SK-N-SH (cell line): ENCODE data around the gene INS. TPM values are rescaled to one million over a fixed set of nuclear protein-coding genes. Genes with fewer than 3 reads are reported as not detected.
A peak's percentile ranks its signal among the peaks of the same experiment; 100 is the strongest.

Experiments
- CTCF ChIA-PET: fragments of 300-600, 350-600 bp; formaldehyde crosslinking; extraction: SDS; loops from one replicate; lab custom pipeline; 2021; lab: Yijun Ruan, JAX
- POLR2A ChIA-PET: fragments of 350-600 bp; sonication (Branson Sonifier 250); formaldehyde crosslinking; extraction: SDS; loops from one replicate; lab custom pipeline; 2020; ENCODE audit warnings: antibody characterized with exemption, inconsistent platforms; lab: Yijun Ruan, JAX
- DNase-seq: peaks from one replicate; pipeline ENCODE4 v3.0.0; 2012
- H2AFZ ChIP-seq: fragments of 200-600 bp; sonication (generic); 2 replicates; pipeline ENCODE4 v1.8.1; 2016; ENCODE audit warnings: antibody characterized with exemption, mild to moderate bottlenecking, low read depth
- H3F3A ChIP-seq: fragments of 200-600 bp; sonication (generic); replicated peaks from 2 replicates; pipeline ENCODE3; 2016; ENCODE audit warnings: antibody characterized with exemption, mild to moderate bottlenecking; ENCODE audit not compliant: insufficient read depth
- H3K27ac ChIP-seq, 2 experiments: fragments of 200-500 bp in 1 of 2; fragments of 200-600 bp in 1 of 2; sonication (Bioruptor generic) in 1 of 2; sonication (generic), shearing (Covaris generic) in 1 of 2; 2 replicates each; pipeline versions ENCODE4 v1.5.1 to v1.6.1; 2014 to 2016; ENCODE audit warnings: low read depth in 2 of 2, inconsistent platforms in 1 of 2, low read length in 1 of 2, mild to moderate bottlenecking in 1 of 2, mixed read lengths in 1 of 2
- H3K27me3 ChIP-seq: fragments of 200-600 bp; sonication (generic), shearing (Covaris generic); 2 replicates; pipeline ENCODE4 v1.6.1; 2016; ENCODE audit warnings: mixed run types; ENCODE audit not compliant: insufficient read depth
- H3K36me3 ChIP-seq, 2 experiments: fragments of 200-500 bp in 1 of 2; fragments of 200-600 bp in 1 of 2; sonication (Bioruptor generic) in 1 of 2; sonication (generic) in 1 of 2; replicated peaks in 1 of 2; 2 replicates each; pipeline versions ENCODE3 to v1.5.1; 2014 to 2016; ENCODE audit warnings: low read length in 1 of 2, mild to moderate bottlenecking in 1 of 2; ENCODE audit not compliant: insufficient read depth in 2 of 2, control insufficient read depth in 1 of 2
- H3K4me1 ChIP-seq, 2 experiments: fragments of 200-500 bp in 1 of 2; fragments of 200-600 bp in 1 of 2; sonication (Bioruptor generic) in 1 of 2; sonication (generic), shearing (Covaris generic) in 1 of 2; 2 replicates each; pipeline versions ENCODE4 v1.5.1 to v1.6.1; 2014 to 2016; ENCODE audit warnings: low read depth in 1 of 2, low read length in 1 of 2, mixed run types in 1 of 2; ENCODE audit not compliant: insufficient read depth in 2 of 2, control insufficient read depth in 1 of 2
- H3K4me2 ChIP-seq: fragments of 200-600 bp; sonication (generic), shearing (Covaris generic); 2 replicates; pipeline ENCODE4 v1.6.1; 2017; ENCODE audit warnings: mixed run types
- H3K4me3 ChIP-seq, 2 experiments: fragments of 200-500 bp in 1 of 2; fragments of 200-600 bp in 1 of 2; sonication (Bioruptor generic) in 1 of 2; sonication (generic), shearing (Covaris generic) in 1 of 2; 2 replicates each; pipeline versions ENCODE4 v1.5.1 to v1.8.1; 2014 to 2016; ENCODE audit warnings: low read depth in 2 of 2, inconsistent platforms in 1 of 2, low read length in 1 of 2, mild to moderate bottlenecking in 1 of 2, mixed read lengths in 1 of 2, moderate library complexity in 1 of 2
- H3K79me2 ChIP-seq: fragments of 200-600 bp; sonication (generic); 2 replicates; pipeline ENCODE4 v1.8.1; 2017; ENCODE audit warnings: mild to moderate bottlenecking; ENCODE audit not compliant: insufficient read depth
- H3K9ac ChIP-seq: fragments of 200-600 bp; sonication (generic); 2 replicates; pipeline ENCODE4 v1.6.1; 2017; ENCODE audit warnings: mixed run types
- H3K9me2 ChIP-seq: fragments of 200-600 bp; sonication (generic); 2 replicates; pipeline ENCODE4 v1.6.1; 2017; ENCODE audit warnings: mixed run types
- H3K9me3 ChIP-seq: fragments of 200-600 bp; sonication (generic); 2 replicates; pipeline ENCODE4 v1.6.1; 2017; ENCODE audit warnings: mixed run types, mild to moderate bottlenecking, moderate library complexity
- H4K20me1 ChIP-seq: fragments of 200-600 bp; sonication (generic); 2 replicates; pipeline ENCODE4 v1.6.1; 2017; ENCODE audit warnings: mild to moderate bottlenecking, mixed run types; ENCODE audit not compliant: insufficient read depth
- FOSL2 ChIP-seq: IDR thresholded peaks from 2 replicates; pipeline ENCODE4 v1.4.0; 2012; ENCODE audit warnings: low read depth, mild to moderate bottlenecking, moderate library complexity, borderline replicate concordance
- GABPA ChIP-seq: IDR thresholded peaks from 2 replicates; pipeline ENCODE4 v1.4.0; 2012; ENCODE audit warnings: low read depth, mild to moderate bottlenecking
- IRF3 ChIP-seq: fragments of 150-350 bp; IDR thresholded peaks from 2 replicates; pipeline ENCODE4 v1.6.1; 2016; ENCODE audit warnings: mild to moderate bottlenecking, low read depth, low read length
- MEF2A ChIP-seq: IDR thresholded peaks from 2 replicates; pipeline ENCODE4 v1.4.0; 2012; ENCODE audit warnings: low read depth, borderline replicate concordance
- MXI1 ChIP-seq: IDR thresholded peaks from 2 replicates; pipeline ENCODE4 v1.6.1; 2012; ENCODE audit warnings: mild to moderate bottlenecking, low read depth, low read length, improper control_type of control experiment
- NRF1 ChIP-seq: IDR thresholded peaks from 2 replicates; pipeline ENCODE4 v1.6.1; 2012; ENCODE audit warnings: low read depth, mild to moderate bottlenecking, low read length
- REST ChIP-seq: IDR thresholded peaks from 2 replicates; pipeline ENCODE4 v1.6.1; 2012; ENCODE audit warnings: mild to moderate bottlenecking, low read depth, low read length, moderate library complexity
- SIN3A ChIP-seq: IDR thresholded peaks from 2 replicates; pipeline ENCODE4 v1.6.1; 2012; ENCODE audit warnings: low read depth, mild to moderate bottlenecking, low read length, moderate library complexity, borderline replicate concordance
- YY1 ChIP-seq: IDR thresholded peaks from 2 replicates; pipeline ENCODE4 v1.4.0; 2012; ENCODE audit warnings: low read depth, mild to moderate bottlenecking
- WGBS: methylation state at CpG from one replicate; pipeline ENCODE4 v1.1.6; 2017; ENCODE audit warnings: low lambda C conversion rate; 5-methylcytosine and 5-hydroxymethylcytosine counted together
- polyA plus RNA-seq, 3 experiments: library from polyadenylated mRNA; depleted of rRNA; stranded (reverse); fragments of >200 nt; gene quantifications; 2 replicates each; pipeline ENCODE4 v1.2.3, GENCODE V29; 2012
- TF ChIP-seq, protein P1 (sequence below): IDR thresholded peaks from 2 replicates; pipeline ENCODE4 v1.4.0; 2012; ENCODE audit warnings: low read depth, borderline replicate concordance

Gene INS
- polyA plus RNA-seq, 1 of the 3 experiments (the other 2 are of a cell fraction) = not detected

GRCh38 chr11:2143477-2143798 lies 17.6 kb downstream of the INS start:
- POLR2A ChIA-PET = interaction anchor here (1.0 to 1.1 kb wide), 2 partner anchors 16 to 107 kb away, joined by 3 read pairs; no protein-coding TSS in a partner anchor
- Histone ChIP-seq H3K9me3 (no peaks in the 10 kb centered on the region), H3K9ac (no peak overlapping the region), H3K4me3 (peak overlapping the region in 1 of 2 experiments; percentile 19; a peak in 1 of 4 replicates), H3K27me3 (peaks cover 77% of the 10 kb centered on the region), H3K4me2 (no peak overlapping the region), H3F3A (peaks cover 8% of the 10 kb centered on the region), H3K27ac (no peak overlapping the region; a peak in 1 of 4 replicates), H2AFZ (no peak overlapping the region), H3K9me2 (no peaks in the 10 kb centered on the region), H4K20me1 (no peaks in the 10 kb centered on the region), H3K79me2 (no peaks in the 10 kb centered on the region), H3K4me1 (no peaks in the 10 kb centered on the region; a peak in 1 of 4 replicates), H3K36me3 (no peaks in the 10 kb centered on the region)
- WGBS = 4% methylated on average over 12 of the region's 12 CpGs
- DNase-seq = no peak
- TF ChIP-seq NRF1 (no peak), SIN3A (no peak), GABPA (no peak)
- CTCF ChIA-PET = interaction anchor here (0.8 to 25.3 kb wide), 9 partner anchors 8 to 491 kb away, joined by 3 to 1098 read pairs (median 14); partner anchors contain the start of genes SYT8 and TNNI2

GRCh38 chr11:2142762-2143202 lies 18.2 kb downstream of the INS start:
- POLR2A ChIA-PET = interaction anchor here (1.1 to 1.2 kb wide), 2 partner anchors 8 to 106 kb away, joined by 3 read pairs; no protein-coding TSS in a partner anchor
- Histone ChIP-seq H3K27ac (no peak overlapping the region; a peak in 1 of 4 replicates), H3K79me2 (no peaks in the 10 kb centered on the region), H3K4me2 (no peak overlapping the region), H3K9me3 (no peaks in the 10 kb centered on the region), H2AFZ (no peak overlapping the region), H4K20me1 (no peaks in the 10 kb centered on the region), H3K9ac (no peak overlapping the region)
- CTCF ChIA-PET = interaction anchor here (0.6 to 25.3 kb wide), 7 partner anchors 8 to 1050 kb away, joined by 3 to 1098 read pairs (median 15); partner anchors contain the start of genes SYT8 and TNNI2
- TF ChIP-seq SIN3A (no peak), MEF2A (no peak), MXI1 (no peak), IRF3 (no peak), YY1 (no peak), FOSL2 (no peak), REST (no peak)
- TF ChIP-seq, protein P1, sequence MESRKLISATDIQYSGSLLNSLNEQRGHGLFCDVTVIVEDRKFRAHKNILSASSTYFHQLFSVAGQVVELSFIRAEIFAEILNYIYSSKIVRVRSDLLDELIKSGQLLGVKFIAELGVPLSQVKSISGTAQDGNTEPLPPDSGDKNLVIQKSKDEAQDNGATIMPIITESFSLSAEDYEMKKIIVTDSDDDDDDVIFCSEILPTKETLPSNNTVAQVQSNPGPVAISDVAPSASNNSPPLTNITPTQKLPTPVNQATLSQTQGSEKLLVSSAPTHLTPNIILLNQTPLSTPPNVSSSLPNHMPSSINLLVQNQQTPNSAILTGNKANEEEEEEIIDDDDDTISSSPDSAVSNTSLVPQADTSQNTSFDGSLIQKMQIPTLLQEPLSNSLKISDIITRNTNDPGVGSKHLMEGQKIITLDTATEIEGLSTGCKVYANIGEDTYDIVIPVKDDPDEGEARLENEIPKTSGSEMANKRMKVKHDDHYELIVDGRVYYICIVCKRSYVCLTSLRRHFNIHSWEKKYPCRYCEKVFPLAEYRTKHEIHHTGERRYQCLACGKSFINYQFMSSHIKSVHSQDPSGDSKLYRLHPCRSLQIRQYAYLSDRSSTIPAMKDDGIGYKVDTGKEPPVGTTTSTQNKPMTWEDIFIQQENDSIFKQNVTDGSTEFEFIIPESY = no peak
- TF ChIP-seq, all 33 proteins: peak for 0
- Histone ChIP-seq H3K27me3 (peaks cover 72% of the 10 kb centered on the region), H3K9me2 (no peaks in the 10 kb centered on the region), H3K4me1 (no peaks in the 10 kb centered on the region; a peak in 1 of 4 replicates), H3K36me3 (no peaks in the 10 kb centered on the region), H3F3A (peaks cover 8% of the 10 kb centered on the region), H3K4me3 (no peak overlapping the region)
- 1% methylated on average over 6 of the region's 6 CpGs for WGBS
- DNase-seq = no peak
